HTERT RPE-1 (cell line): ENCODE results near the gene VTI1A.

Source experiments
- in situ Hi-C: fragments of 300-500 bp; cut with MboI; formaldehyde crosslinking; loops from 4 replicates; pipeline ENCODE4 v1.14.3; 2020; ENCODE audit warnings: low sequenced_read_pairs

The VTI1A gene

GRCh38 chr10:112502536-112502935, 55.5 kb downstream of the VTI1A start:
- in situ Hi-C loops: no loop called here

GRCh38 chr10:112503643-112504042, 56.6 kb downstream of the VTI1A start:
- in situ Hi-C loops: no loop called here

- in situ Hi-C loops: no loop called here
Measured at GRCh38 chr10:112507046-112507445, 60.0 kb downstream of the VTI1A start.

- in situ Hi-C loops: no loop called here
Measured at GRCh38 chr10:112507988-112508387, 61.0 kb downstream of the VTI1A start.

GRCh38 chr10:112509558-112510291, 62.7 kb downstream of the VTI1A start:
- in situ Hi-C loops: no loop called here

GRCh38 chr10:112510384-112510783, 63.4 kb downstream of the VTI1A start:
- in situ Hi-C loops: no loop called here

GRCh38 chr10:112512294-112512693, 65.3 kb downstream of the VTI1A start:
- in situ Hi-C loops: no loop called here

- in situ Hi-C loops: no loop called here
Measured at GRCh38 chr10:112515126-112515525, 68.1 kb downstream of the VTI1A start.

- in situ Hi-C loops: no loop called here
Measured at GRCh38 chr10:112515852-112516251, 68.8 kb downstream of the VTI1A start.

GRCh38 chr10:112517451-112517862, 70.4 kb downstream of the VTI1A start:
- in situ Hi-C loops: no loop called here

GRCh38 chr10:112519133-112519761, 72.2 kb downstream of the VTI1A start:
- in situ Hi-C loops: no loop called here

GRCh38 chr10:112520914-112521313, 73.9 kb downstream of the VTI1A start:
- in situ Hi-C loops: no loop called here

- in situ Hi-C loops: no loop called here
Measured at GRCh38 chr10:112524641-112525040, 77.6 kb downstream of the VTI1A start.

- in situ Hi-C loops: no loop called here
Measured at GRCh38 chr10:112525200-112525599, 78.2 kb downstream of the VTI1A start.

- in situ Hi-C loops: no loop called here
Measured at GRCh38 chr10:112526139-112526538, 79.1 kb downstream of the VTI1A start.

GRCh38 chr10:112526906-112527305, 79.9 kb downstream of the VTI1A start:
- in situ Hi-C loops: no loop called here

- in situ Hi-C loops: no loop called here
Measured at GRCh38 chr10:112528235-112528634, 81.2 kb downstream of the VTI1A start.

- in situ Hi-C loops: no loop called here
Measured at GRCh38 chr10:112531421-112531820, 84.4 kb downstream of the VTI1A start.

- in situ Hi-C loops: no loop called here
Measured at GRCh38 chr10:112532189-112532588, 85.2 kb downstream of the VTI1A start.

GRCh38 chr10:112532956-112533355, 85.9 kb downstream of the VTI1A start:
- in situ Hi-C loops: no loop called here

GRCh38 chr10:112533916-112534315, 86.9 kb downstream of the VTI1A start:
- in situ Hi-C loops: no loop called here

GRCh38 chr10:112535531-112535951, 88.5 kb downstream of the VTI1A start:
- in situ Hi-C loops: no loop called here

GRCh38 chr10:112536663-112537062, 89.6 kb downstream of the VTI1A start:
- in situ Hi-C loops: no loop called here
